ENCODE measurements around the gene IFNA14. TPM values are rescaled to one million over a fixed set of nuclear protein-coding genes. Genes with fewer than 3 reads are reported as not detected.
"Not testable (repeated sequence)": the region's sequence is repeated elsewhere in the genome, so short reads cannot be mapped to it uniquely, and the experiment has no call there.

Gene IFNA14
- total RNA-seq, 3 donors from 2014 or later = not detected

DNA sequence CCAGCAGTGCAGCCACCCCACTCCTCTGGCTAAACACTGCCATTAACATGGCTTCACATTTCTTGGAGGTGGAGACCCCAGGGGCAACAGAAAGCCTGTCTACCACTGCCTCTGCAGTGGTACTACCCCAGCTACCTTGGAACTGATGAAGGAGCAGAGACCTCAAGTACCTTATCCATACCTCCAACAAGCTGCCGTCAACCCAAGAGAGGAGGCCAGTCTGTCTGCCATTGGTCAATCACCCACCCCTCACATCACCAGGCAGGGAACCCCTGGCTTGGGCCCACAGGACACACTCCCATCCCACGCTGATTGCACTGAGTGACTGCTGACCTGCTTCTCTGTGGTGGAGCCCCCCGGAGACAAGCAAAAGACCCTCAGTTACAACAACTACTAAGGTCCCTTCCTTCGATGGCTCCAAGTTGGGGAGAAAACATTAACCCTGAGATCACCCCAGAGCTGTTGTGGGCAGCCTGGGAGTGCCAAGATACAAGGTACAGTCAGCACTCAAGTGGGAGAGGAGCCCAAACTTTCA, 5.6 kb downstream of the IFNA14 start:
- Histone ChIP-seq H3K4me1 (ENCODE audit: low read depth) (no peaks in the 10 kb centered on the region), H3K4me3 (no peak overlapping the region), H3K9me3 (no peaks in the 10 kb centered on the region), H3K36me3 (ENCODE audit: low read depth) (no peaks in the 10 kb centered on the region)
- TF ChIP-seq, protein P1, sequence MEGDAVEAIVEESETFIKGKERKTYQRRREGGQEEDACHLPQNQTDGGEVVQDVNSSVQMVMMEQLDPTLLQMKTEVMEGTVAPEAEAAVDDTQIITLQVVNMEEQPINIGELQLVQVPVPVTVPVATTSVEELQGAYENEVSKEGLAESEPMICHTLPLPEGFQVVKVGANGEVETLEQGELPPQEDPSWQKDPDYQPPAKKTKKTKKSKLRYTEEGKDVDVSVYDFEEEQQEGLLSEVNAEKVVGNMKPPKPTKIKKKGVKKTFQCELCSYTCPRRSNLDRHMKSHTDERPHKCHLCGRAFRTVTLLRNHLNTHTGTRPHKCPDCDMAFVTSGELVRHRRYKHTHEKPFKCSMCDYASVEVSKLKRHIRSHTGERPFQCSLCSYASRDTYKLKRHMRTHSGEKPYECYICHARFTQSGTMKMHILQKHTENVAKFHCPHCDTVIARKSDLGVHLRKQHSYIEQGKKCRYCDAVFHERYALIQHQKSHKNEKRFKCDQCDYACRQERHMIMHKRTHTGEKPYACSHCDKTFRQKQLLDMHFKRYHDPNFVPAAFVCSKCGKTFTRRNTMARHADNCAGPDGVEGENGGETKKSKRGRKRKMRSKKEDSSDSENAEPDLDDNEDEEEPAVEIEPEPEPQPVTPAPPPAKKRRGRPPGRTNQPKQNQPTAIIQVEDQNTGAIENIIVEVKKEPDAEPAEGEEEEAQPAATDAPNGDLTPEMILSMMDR (IDR thresholded peaks at IDR 0.05) = no peak
- intact Hi-C loops (cut with DNase I, micrococcal nuclease) = no loop called here
- no peak for DNase-seq
- no peak for ATAC-seq

DNA sequence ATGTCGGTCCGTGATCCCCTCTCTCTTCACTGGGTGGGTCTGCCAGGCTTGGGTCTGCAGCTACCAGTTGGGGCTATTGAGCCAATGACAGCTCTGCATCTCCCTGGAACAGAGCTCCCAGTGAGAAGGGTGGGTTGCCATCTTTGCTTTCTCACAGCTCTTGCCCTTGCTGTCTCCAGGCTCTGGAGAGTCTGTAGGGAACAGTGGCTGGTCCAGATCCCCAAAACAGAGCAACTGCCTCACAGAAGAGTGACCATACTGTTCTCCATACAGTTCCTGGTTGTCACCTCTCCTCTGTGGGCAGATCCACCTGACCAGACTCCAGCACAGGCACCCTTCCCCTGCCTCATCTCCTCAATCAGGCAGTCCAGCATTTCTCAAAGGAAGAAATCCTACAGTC, 6.5 kb downstream of the IFNA14 start:
- Histone ChIP-seq H3K36me3 (ENCODE audit: low read depth) (no peaks in the 10 kb centered on the region), H3K4me3 (no peak overlapping the region), H3K4me1 (ENCODE audit: low read depth) (no peaks in the 10 kb centered on the region), H3K9me3 (no peaks in the 10 kb centered on the region)
- intact Hi-C loops (cut with DNase I, micrococcal nuclease) = no loop called here
- no peak for DNase-seq
- no peak for ATAC-seq
- TF ChIP-seq, protein P1 (IDR thresholded peaks at IDR 0.05) = no peak

DNA sequence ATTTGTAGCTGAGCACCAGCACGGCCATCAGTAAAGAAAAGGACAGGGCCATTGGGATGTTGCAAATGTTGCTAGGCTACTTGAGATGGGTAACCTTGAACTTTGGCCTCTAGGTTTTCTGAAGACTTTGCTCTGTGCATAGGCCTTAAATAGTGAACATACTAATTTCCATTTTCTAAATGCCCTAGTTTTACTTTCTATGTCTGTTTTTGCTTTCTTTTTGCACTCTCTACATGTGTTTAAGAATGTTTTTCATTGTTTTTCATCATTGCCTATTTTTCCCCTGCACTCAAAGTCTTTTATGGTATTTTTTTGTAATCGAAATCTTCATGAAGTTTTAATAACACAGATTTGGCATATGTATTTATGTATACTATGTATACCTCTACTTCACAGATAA, 11.7 kb downstream of the IFNA14 start, which contains the start of gene IFNA17:
Gene IFNA17 (minus strand): TSS at position 101 of the 400 bp plus-strand sequence. CDS start 49 bp downstream, at position 52.
- H3K4me1 ChIP-seq (ENCODE audit: low read depth) = no peaks in the 10 kb centered on the region
- H3K9me3 ChIP-seq = no peaks in the 10 kb centered on the region
- intact Hi-C loops (cut with DNase I, micrococcal nuclease) = no loop called here
- no peaks in the 10 kb centered on the region for H3K36me3 ChIP-seq (ENCODE audit: low read depth)
- no peak for ATAC-seq
- H3K4me3 ChIP-seq = no peak within 1 kb of the TSS
- DNase-seq = no peak
- TF ChIP-seq, protein P1 (IDR thresholded peaks at IDR 0.05) = no peak

DNA sequence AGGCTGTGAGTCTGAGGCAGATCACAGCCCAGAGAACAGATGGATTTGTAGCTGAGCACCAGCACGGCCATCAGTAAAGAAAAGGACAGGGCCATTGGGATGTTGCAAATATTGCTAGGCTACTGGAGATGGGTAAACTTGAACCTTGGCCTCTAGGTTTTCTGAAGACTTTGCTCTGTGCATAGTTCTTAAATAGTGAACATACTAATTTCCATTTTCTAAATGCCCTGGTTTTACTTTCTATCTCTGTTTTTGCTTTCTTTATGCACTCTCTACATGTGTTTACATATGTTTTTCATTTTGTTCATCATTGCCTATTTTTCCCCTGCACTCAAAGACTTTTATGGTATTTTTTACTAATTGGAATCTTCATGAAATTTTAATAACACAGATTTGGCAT, 22.6 kb downstream of the IFNA14 start, which contains the start of gene IFNA16:
Gene IFNA16 (minus strand): TSS at position 101 of the 400 bp plus-strand sequence. CDS start 6 bp downstream, at position 95.
- H3K9me3 ChIP-seq; H3K36me3 ChIP-seq (ENCODE audit: low read depth); DNase-seq; ATAC-seq; H3K4me3 ChIP-seq; H3K4me1 ChIP-seq (ENCODE audit: low read depth); intact Hi-C loops (cut with DNase I, micrococcal nuclease): not testable (repeated sequence)

DNA sequence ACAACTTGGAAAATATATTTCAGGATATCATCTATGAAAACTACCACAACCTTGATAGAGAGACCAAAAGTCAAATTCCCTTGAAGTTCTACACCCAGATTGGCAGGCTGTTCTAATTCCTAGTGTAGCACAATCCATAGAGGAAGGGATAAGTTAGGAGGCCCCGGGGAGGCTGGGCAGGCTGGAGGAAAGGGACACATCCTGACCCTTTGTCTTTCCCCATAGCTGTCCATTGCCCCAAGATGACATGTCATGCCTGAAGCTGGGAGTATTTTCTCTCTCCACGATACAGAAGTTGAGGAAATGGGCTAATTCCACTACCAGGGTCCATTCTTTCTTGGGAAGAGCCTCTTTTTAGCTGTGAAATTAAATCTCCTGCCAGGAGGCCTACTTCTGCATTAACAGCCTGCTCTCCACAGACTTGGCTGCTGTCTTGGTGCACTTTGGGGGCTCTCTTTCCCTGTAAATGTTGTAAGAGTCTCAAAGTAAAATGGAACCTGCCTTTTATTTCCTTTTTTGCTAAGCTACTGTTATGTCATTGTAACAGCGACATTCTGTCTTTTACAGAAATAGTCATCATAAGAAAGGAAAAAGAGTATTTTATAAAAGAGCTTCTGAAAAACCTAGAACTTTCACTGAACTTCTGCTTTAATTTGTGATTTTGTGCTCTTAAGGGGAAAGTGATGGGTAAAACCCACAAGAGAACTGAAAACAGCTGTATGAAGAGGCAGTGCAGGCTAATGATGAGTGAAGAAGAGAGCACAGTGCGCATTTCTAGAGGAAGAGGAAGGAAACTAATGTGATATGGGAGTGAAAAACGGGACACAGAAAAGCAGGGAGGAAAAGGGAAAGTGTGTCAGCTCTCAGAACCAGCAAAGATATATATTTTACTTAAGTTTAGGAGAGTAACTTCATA, 26.1 kb downstream of the IFNA14 start:
- H3K4me3 ChIP-seq; DNase-seq; H3K4me1 ChIP-seq (ENCODE audit: low read depth); H3K9me3 ChIP-seq; intact Hi-C loops (cut with DNase I, micrococcal nuclease); H3K36me3 ChIP-seq (ENCODE audit: low read depth); ATAC-seq: not testable (repeated sequence)

DNA sequence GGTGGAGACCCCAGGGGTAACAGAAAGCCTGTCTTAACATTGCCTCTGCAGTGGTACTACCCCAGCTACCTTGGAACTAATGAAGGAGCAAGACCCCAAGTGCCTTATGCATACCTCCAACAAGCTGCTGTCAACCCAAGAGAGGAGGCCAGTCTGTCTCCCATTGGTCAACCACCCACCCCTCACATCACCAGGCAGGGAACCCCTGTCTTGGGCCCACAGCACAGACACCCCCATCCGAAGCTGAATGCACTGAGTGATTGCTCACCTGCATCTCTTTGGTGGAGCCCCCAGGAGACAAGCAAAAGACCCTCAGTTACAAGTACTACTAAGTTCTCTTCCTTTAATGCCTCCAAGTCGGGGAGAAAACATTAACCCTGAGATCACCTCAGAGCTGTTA, 27.6 kb downstream of the IFNA14 start:
- intact Hi-C loops (cut with DNase I, micrococcal nuclease); H3K4me1 ChIP-seq (ENCODE audit: low read depth); H3K9me3 ChIP-seq; DNase-seq; H3K4me3 ChIP-seq; H3K36me3 ChIP-seq (ENCODE audit: low read depth); ATAC-seq: not testable (repeated sequence)

DNA sequence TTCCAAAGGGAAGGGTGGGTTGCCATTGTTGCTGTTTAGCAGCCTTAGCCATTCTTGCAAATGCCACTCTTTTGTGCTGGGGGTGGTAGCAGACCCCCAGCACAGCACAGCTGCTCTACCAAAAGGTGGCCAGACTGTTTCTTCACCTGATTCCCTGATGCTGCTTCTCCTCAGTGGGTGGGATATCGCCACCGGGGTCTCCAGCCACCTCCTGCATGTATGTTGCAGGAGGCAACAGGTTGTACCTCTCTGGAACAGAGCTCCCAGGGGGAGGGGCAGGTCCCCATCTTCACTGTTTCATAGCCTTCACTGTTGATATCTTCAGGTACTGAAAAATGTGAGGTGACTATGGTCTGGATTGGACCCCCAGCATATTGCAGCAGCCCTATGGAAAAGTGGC, 29.0 kb downstream of the IFNA14 start:
- intact Hi-C loops (cut with DNase I, micrococcal nuclease); ATAC-seq; H3K4me1 ChIP-seq (ENCODE audit: low read depth): not testable (repeated sequence)

More for the DNA sequence above, 29.0 kb downstream of the IFNA14 start:
- DNase-seq; H3K36me3 ChIP-seq (ENCODE audit: low read depth); H3K4me3 ChIP-seq; H3K9me3 ChIP-seq: not testable (repeated sequence)

All from mucosa of descending colon (tissue), 3 donors.